IPS DF 6.9 (cell line): Measurements from ENCODE around the gene WDFY1.

Source experiments
- DNase-seq: peaks from one replicate; pipeline ENCODE4 v3.0.0-alpha.2; 2013; ENCODE audit warnings: low read depth, low spot score
- H3K27ac ChIP-seq: one replicate; pipeline ENCODE4 v1.5.1; 2013; ENCODE audit warnings: low read length, control low read depth
- H3K27me3 ChIP-seq: 2 replicates; pipeline ENCODE4 v1.6.1; 2013; ENCODE audit warnings: mild to moderate bottlenecking, low read length; ENCODE audit not compliant: control insufficient read depth, insufficient read depth
- H3K36me3 ChIP-seq: 2 replicates; pipeline ENCODE4 v1.6.1; 2013; ENCODE audit warnings: low read length; ENCODE audit not compliant: control insufficient read depth, insufficient read depth
- H3K4me1 ChIP-seq: 2 replicates; pipeline ENCODE4 v1.6.1; 2013; ENCODE audit warnings: low read length; ENCODE audit not compliant: control insufficient read depth, insufficient read depth
- H3K4me3 ChIP-seq: 2 replicates; pipeline ENCODE4 v1.5.1; 2013; ENCODE audit warnings: mild to moderate bottlenecking, low read length
- H3K9me3 ChIP-seq: 2 replicates; pipeline ENCODE4 v1.6.1; 2013; ENCODE audit warnings: low read length, inconsistent platforms; ENCODE audit not compliant: control insufficient read depth, insufficient read depth
- WGBS: extraction: QIAGEN DNeasy Blood & Tissue Kit; methylation state at CpG from one replicate; pipeline ENCODE4 v1.1.7; 2013; ENCODE audit warnings: mixed read lengths, missing lambda C conversion rate; ENCODE audit not compliant: insufficient read length, insufficient coverage; 5-methylcytosine and 5-hydroxymethylcytosine counted together

The WDFY1 gene

DNA sequence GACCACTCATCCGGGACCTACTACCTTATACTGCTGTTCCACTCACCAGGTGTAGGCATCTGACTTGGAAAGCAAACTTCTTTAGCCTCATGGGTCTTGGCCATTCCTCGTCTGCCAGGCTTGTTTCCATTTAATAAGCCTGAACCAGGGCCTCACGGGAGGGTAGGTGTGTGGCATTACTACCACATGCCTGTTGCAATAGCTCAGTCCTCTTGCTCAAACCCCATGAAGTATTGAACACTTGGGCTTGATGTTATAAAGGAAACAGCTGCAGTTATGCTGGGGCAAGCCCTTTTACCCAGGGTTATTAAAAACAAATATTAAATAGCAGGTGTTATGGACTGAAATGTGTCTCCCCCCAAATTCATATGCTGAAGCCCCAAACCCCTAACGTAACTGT lies 33.3 kb upstream of the WDFY1 start:
- Histone ChIP-seq H3K27ac (no peak overlapping the region), H3K4me3 (no peak overlapping the region), H3K9me3 (no peaks in the 10 kb centered on the region), H3K27me3 (no peaks in the 10 kb centered on the region), H3K36me3 (no peaks in the 10 kb centered on the region; the same call in 1 of the 2 replicates), H3K4me1 (no peaks in the 10 kb centered on the region)
- no CpG with 5 or more reads among the region's 4 CpGs for WGBS
- no peak for DNase-seq

GRCh38 chr2:223976635-223977226 lies 31.6 kb upstream of the WDFY1 start:
- Histone ChIP-seq H3K4me1 (no peaks in the 10 kb centered on the region), H3K4me3 (no peak overlapping the region), H3K9me3 (no peaks in the 10 kb centered on the region), H3K27ac (no peak overlapping the region), H3K27me3 (no peaks in the 10 kb centered on the region), H3K36me3 (no peaks in the 10 kb centered on the region)
- no CpG with 5 or more reads among the region's 3 CpGs for WGBS
- no peak for DNase-seq

DNA sequence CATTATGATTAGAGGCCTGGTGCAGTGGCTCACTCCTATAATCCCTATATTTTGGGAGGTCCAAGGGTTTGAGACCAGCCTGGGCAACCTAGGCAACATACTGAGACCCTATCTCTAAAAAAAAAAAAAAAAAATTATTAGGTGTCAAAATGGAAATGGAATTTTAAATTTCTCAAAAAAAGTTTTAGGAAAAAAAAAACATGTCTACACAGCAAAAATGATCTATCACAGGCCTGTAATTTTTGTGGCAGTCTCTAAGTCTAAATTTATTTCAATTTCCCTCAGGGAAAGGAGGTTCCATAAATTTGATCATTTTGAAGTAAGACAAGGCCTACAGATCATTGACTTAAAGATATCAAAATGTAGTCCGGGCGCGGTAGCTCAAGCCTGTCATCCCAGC lies 28.5 kb upstream of the WDFY1 start:
- H3K27ac ChIP-seq: no peak overlapping the region
- no peaks in the 10 kb centered on the region for H3K36me3 ChIP-seq
- no peaks in the 10 kb centered on the region for H3K27me3 ChIP-seq
- WGBS: no CpG with 5 or more reads among the region's 3 CpGs
- H3K9me3 ChIP-seq: no peaks in the 10 kb centered on the region
- no peak overlapping the region for H3K4me3 ChIP-seq
- no peaks in the 10 kb centered on the region for H3K4me1 ChIP-seq
- DNase-seq: no peak

DNA sequence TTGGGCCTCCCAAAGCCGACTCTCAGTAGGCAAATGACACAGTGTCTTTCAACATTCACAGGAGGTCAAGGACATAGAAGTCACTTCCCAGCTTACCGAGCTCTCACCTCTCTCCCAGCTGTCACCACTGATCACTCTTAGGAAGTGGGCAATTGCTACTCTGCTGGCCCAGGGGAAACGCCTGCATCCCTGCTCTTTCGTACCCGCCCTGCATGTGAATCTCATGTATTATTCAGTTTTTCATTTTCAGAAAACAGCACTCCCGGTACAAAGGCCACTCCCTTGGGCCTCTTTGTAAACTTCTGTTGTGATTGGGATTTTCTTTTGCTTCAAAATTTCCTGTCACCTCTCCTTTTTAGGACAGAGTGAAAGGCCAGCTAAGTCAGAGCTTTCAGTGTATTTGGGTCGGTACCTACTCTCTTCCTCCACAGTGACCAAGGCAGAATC lies 27.5 kb upstream of the WDFY1 start:
- DNase-seq: no peak
- Histone ChIP-seq H3K27me3 (no peaks in the 10 kb centered on the region), H3K9me3 (no peaks in the 10 kb centered on the region), H3K4me3 (no peak overlapping the region), H3K36me3 (no peaks in the 10 kb centered on the region), H3K27ac (no peak overlapping the region), H3K4me1 (no peaks in the 10 kb centered on the region)
- no CpG with 5 or more reads among the region's 7 CpGs for WGBS

- Histone ChIP-seq H3K4me1 (no peaks in the 10 kb centered on the region), H3K36me3 (peaks cover 2% of the 10 kb centered on the region; the same call in 1 of the 2 replicates), H3K9me3 (no peaks in the 10 kb centered on the region), H3K4me3 (no peak overlapping the region), H3K27ac (no peak overlapping the region), H3K27me3 (no peaks in the 10 kb centered on the region)
- no CpG with 5 or more reads among the region's 5 CpGs for WGBS
- no peak for DNase-seq
These were observed 26.6 kb upstream of the WDFY1 start for GRCh38 chr2:223971731-223972130.

DNA sequence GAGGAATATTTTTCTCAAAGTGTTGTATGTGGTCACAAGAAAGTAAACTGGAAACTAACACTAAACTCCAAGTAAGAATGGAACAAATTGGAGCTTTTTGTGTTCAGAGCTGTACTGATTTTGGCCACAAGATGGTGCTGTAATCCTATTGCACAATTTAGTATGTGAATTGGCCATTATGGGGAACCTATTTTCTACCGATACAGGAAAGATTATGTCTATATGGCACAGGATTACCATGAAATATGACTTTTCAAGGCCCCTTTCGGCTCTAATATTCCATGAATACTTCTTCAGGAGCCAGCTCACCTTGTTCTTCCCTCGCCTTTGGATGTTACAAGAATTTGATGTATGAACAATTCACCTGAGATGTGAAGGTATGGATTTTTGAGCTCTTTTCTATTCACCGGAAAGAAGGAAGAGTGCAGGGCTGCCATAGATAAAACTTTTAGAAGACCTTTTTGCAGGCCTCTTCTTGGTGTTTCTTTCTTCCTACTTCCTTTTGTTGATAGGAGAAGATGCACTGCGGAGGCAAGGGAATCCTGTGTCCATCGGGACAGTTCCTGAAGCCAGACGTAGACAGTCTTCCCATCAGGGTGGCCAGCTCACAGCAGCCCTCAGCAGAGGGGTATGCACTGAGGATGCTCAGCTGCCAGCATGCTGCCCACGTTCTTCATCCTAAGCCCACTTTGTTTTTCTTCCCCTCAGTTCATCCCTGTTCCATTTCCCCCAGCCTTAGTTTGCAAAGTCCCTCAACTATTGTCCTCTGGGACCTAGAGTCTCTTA lies 25.4 kb upstream of the WDFY1 start:
- DNase-seq: no peak
- WGBS: no CpG with 5 or more reads among the region's 8 CpGs

GRCh38 chr2:223969856-223970255 lies 24.7 kb upstream of the WDFY1 start:
- peaks cover 2% of the 10 kb centered on the region; the same call in 1 of the 2 replicates for H3K36me3 ChIP-seq
- no peaks in the 10 kb centered on the region for H3K4me1 ChIP-seq
- no peaks in the 10 kb centered on the region for H3K9me3 ChIP-seq
- WGBS: no CpG with 5 or more reads among the region's 1 CpG
- no peak overlapping the region for H3K27ac ChIP-seq
- DNase-seq: no peak
- H3K4me3 ChIP-seq: no peak overlapping the region
- no peaks in the 10 kb centered on the region for H3K27me3 ChIP-seq

More for the DNA sequence above, 25.4 kb upstream of the WDFY1 start:
- Histone ChIP-seq H3K4me1 (no peaks in the 10 kb centered on the region), H3K36me3 (peaks cover 2% of the 10 kb centered on the region; the same call in 1 of the 2 replicates), H3K27me3 (no peaks in the 10 kb centered on the region), H3K27ac (no peak overlapping the region), H3K4me3 (no peak overlapping the region), H3K9me3 (no peaks in the 10 kb centered on the region)

DNA sequence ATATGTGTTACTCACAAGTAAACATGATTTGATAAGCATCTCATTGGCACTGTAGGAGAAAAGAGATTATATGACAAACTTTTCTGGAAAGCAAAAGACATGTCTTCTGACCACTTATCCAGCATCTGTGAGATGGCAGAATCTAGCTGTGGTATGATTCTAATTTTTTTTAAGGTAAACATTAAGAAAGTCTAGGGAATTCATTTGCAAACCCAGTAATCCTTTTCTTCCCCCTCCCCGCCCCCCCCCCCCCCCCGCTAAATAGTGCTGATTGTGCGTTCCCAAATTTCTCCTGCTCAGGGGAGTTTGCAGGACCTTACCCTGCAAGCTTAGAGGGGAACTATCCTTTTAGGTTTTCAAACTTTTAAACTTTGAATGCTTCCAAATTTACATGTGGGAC lies 24.2 kb upstream of the WDFY1 start:
- H3K27ac ChIP-seq: no peak overlapping the region
- no peaks in the 10 kb centered on the region for H3K27me3 ChIP-seq
- no CpG with 5 or more reads among the region's 3 CpGs for WGBS
- no peaks in the 10 kb centered on the region for H3K4me1 ChIP-seq
- H3K9me3 ChIP-seq: no peaks in the 10 kb centered on the region
- H3K36me3 ChIP-seq: peaks cover 2% of the 10 kb centered on the region; the same call in 1 of the 2 replicates
- DNase-seq: no peak
- no peak overlapping the region for H3K4me3 ChIP-seq

GRCh38 chr2:223967981-223968380 lies 22.8 kb upstream of the WDFY1 start:
- no CpG with 5 or more reads among the region's 2 CpGs for WGBS
- no peaks in the 10 kb centered on the region for H3K27me3 ChIP-seq
- H3K36me3 ChIP-seq: peaks cover 2% of the 10 kb centered on the region; the same call in 1 of the 2 replicates
- H3K27ac ChIP-seq: no peak overlapping the region
- no peaks in the 10 kb centered on the region for H3K4me1 ChIP-seq
- H3K9me3 ChIP-seq: no peaks in the 10 kb centered on the region
- H3K4me3 ChIP-seq: no peak overlapping the region
- DNase-seq: no peak

- peaks cover 6% of the 10 kb centered on the region; the same call in 1 of the 2 replicates for H3K36me3 ChIP-seq
- no peak for DNase-seq
- H3K4me3 ChIP-seq: no peak overlapping the region
- H3K9me3 ChIP-seq: no peaks in the 10 kb centered on the region
- no peak overlapping the region for H3K27ac ChIP-seq
- H3K4me1 ChIP-seq: no peaks in the 10 kb centered on the region; the same call in 1 of the 2 replicates
- H3K27me3 ChIP-seq: no peaks in the 10 kb centered on the region
- WGBS: no CpG with 5 or more reads among the region's 5 CpGs
These were observed 14.6 kb upstream of the WDFY1 start for GRCh38 chr2:223959688-223960087.
